GM03348 (cell line): ENCODE results near the gene EZH2.

Experiments
- DNase-seq: peaks from one replicate; pipeline ENCODE4 v3.0.0; 2012; ENCODE audit warnings: low spot score

The EZH2 gene

DNA sequence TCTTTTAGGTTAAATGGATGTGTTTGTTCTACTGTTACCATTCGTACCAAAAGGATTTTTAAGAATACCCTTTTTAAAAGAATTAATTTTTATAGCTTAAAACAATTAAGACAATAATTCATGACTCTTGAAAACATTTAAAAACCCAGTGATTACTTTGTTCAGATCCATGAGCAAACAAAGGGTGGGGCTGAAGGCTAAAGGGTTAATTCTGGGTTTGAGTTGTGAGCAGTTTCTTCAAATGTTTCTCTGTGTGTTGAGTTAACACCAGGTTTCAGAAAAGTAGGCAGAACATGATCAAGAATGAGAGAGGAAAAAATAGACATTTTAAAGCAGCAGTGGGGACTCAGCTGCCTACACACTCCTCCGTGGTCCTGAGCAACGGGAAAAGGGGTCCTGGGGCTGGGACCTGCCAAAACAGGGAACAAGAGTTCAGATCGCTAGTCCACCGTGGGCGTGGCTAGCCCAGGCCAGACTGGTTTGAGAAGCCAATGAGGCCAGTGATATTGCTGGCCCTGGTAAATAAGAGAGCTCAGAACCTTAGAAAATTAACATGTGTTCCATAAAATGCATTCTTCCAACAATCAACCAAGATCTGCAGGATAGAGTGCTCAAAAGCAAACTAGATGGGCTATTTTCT, 14.9 kb upstream of the EZH2 start:
- peak; percentile 13 for DNase-seq

DNA sequence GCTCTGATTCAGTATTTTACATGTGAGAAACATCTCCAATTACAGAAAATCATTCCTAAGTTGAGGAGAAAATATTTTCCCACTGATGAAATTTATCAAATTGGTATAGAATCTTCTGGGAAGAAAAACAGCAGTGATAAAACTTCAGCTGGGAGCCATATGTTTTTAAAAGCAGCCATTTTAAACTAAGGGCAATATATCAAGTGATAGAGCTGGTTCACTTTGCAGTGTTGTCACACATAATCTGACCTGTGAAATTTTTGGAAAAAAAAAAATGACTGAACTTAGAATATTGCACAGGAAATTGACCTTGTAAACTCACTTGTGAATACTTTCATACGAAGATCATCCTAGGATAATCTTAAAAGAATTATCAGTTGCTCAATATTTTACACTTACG, 10.5 kb upstream of the EZH2 start:
- DNase-seq: peak; percentile 43

DNA sequence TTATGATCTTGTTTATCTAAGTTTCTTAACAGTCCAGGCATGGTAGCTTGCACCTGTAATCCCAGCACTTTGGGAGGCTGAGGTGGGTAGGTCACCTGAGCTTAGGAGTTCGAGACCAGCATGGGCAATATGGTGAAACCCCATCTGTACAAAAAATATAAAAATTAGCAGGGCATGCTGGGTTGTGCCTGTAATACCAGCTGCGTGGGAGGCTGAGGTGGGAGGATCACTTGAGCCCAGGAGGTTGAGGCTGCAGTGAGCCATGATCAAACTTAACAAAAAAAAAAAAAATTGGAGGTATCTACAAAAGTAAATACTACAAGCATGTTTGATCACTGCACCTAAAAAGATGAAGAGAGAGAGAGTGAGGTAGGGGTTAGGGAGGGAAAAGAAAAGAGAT, 9.0 kb upstream of the EZH2 start:
- DNase-seq: no peak

DNA sequence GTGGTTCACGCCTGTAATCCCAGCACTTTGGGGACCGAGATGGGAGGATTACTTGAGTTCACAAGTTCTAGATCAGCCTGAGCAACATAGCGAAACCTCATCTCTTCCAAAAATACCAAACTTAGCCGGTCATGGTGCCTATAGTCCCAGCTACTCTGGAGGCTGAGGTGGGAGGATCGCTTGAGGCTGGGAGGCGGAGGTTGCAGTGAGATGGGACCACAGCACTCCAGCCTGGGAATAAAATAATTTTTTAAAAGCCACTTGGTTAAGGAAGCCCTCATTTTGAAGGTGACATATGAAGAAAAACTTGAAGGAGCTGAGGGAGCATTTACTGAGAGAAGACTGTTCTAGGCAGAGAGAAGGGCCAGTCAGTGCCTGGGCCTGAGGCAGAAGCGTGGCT, 4.2 kb upstream of the EZH2 start:
- DNase-seq: no peak

DNA sequence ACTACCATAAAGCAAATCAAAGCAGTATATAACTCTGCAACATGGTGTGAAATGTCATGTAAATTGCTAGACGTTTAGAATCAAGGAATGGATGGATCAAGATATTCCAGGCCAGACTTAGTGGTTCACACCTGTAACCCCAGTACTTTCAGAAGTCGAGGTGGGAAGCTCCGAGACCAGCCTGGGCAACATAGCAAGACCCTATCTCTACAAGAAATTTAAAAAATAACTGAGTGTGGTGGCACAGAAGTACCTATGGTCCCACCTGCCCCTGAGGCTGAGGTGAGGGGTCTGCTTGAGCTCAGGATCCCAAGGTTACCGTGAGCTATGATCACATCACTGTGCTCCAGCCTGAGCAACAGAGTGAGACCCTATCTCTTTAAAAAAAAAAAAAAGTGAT, 2.8 kb upstream of the EZH2 start:
- no peak for DNase-seq

DNA sequence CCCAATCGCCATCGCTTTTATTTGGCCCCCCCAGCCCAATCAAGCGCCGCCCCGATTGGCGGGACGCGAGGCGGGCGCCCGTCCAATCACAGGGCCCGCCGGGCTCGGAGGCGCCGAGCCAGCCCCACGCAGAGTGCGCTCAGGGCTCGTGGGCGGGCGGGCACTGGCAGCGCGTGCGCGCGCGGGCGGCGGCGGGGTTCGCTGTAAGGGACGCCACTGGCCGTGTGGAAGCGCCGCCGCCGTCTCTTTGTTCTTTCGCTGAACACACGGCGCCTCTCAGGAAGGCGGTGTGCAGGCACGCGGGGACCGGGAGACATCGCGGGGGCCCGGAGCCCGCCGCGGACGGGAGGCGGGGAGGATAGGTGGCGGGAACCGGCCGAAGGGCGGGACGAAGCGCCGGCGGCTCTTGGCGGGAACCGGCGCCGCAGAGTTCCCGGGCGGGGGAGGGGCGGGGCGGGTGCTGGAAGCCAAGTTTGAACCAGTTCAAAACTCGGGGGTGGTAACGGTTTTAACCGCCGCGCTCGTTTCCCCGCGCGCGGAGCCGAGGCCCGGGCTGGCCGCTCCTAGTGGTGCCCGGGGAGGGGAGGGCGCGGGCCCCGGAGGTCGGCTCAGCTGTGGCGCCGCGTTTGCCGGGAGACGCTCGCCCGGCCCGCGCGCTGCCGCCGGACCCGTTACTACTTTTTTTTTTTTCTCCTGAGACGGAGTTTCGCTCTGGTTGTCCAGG, 370 bp upstream of the EZH2 start:
- peak; percentile 100 for DNase-seq

DNA sequence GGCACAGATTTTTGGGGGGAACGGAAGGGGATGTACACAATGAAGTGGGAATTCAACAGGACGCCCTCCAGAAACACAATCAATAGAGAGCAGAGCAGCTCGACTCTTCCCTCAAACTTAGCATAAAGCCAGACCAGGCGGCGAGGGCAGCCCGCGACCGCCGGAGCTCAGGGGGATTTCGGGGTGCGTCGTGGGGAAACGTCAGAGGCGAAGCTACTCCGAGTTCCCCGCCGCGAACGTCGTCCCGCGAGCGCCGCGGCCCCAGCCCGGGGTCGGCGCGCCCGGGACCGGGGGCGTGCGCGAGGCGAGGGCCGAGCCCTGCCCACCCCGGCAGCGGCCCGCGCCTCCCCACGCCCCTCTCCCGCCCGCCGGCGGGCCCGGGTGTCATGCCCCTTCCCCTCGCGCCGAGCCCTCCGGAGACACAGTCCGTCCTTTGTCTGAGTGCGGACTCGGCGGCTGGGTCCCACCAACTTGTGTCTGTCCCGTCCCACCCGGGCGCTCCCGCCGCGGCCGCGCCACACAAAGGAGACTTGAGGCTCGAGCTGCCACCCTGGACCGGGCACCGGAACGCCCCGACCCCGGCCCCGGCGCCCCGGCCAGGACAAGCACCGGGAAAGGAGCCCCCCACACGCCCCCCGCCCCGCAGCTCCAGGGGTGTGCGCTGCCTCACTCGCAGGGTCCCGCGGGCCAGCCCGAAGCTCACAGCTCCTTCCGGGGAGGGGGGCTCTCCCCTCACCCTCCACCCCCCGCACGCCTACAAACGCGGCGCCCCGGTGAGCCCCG, 634 bp downstream of the EZH2 start:
- DNase-seq: peak; percentile 64

DNA sequence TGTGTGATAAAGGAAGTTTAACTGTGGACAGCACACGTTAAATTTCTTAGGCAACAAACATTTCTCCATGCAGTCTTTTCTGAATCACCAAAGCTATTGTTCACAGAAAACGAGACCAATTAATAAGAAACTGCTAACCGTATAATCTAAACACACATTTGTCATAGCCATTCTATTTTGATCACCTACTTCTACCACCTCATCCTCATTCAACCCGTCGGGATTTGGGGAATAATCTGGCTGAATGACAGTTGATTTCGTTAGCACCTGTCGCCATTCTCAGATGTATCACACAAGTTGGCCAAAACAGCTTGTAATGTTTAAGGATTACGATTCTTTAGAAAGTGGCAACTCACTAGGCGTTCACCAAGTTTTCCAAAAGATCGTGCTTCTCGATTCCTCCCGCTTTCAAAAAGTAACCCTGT, 1.2 kb downstream of the EZH2 start:
- DNase-seq: no peak

DNA sequence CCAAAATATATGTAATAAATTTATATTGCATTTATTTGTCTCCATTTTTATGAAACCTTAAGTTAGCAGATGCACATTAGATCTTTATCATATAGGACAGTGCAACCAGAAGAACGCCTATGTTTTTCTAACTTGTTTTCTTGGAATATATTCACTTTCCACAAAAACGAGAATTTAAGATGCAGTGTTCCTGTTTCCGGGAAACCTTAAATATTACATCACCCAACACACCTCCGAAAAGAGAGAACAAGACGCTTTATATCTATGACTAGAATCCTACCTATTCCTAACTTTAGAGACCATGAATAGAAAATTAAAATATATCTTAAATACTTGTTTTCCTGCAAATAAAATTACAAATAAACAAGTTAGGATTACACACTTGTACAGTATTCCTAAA, 1.9 kb downstream of the EZH2 start:
- no peak for DNase-seq

DNA sequence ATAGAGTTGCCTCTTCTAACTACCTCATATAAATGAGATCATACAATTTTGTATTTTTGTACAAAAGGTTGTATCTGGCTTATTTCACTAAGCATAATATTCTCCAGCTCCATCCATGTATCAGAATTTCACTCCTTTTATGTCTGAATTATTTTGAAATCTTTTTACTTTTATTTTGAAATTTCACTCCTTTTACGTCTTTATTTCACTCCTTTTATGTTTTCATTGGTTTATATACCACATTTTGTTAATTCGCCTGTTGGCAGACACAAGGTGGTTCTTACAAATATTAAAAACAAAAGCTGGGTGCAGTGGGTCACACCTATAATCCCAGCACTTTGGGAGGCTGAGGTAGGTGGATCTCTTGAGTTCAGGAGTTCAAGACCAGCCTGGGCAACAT, 5.8 kb downstream of the EZH2 start:
- DNase-seq: no peak

DNA sequence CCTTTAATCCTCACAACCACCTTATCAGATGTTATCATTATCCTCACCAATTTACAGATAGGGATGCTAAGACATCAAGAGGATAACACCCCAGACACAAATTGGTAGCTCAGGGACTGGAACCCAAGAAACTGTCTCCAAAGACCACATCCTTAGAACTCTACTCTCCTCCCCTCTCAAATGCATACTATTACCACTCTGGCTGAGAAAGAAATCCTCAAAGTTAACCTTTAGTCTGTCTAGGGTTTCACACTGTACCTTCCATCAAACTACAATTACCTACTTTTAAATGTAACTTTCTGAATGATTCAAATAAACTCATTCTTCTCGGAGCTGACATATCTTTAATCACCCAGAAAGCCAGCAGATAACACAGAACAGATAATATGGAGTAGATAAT, 6.6 kb downstream of the EZH2 start:
- DNase-seq: no peak

DNA sequence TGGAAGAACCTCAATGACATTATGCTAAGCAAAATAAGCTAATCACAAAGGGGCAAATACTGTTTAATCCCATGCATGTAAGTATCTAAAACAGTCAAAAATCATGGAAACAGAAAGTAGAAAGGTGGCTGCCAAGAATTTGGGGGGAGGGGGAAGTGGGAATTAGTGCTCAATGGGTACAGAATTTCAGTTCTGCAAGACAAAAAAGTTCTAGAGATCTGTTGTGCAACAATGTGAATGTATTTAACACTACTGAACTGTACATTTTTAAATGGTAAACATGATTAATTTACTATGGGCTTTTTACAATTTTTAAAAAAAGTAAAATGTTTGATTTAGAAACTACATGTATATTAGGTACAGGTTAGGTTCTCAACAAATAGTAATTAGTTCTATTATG, 11.9 kb downstream of the EZH2 start:
- no peak for DNase-seq

DNA sequence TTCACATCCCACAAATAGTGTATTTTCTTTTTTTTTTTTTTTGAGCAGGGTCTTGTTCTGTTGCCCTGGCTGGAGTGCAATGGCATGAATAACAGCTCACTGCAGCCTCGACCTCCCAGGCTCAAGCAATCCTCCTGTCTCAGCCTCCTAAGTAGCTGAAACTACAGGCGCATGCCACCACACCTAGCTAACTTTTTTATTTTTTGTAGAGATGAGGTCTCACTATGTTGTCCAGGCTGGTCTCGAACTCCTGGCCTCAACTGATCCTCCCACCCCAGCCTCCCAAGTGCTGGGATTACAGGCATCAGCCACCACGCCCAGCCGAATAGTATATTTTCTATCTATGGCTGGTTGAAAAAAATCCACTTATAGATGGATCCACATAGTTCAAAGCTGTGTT, 12.5 kb downstream of the EZH2 start:
- no peak for DNase-seq

DNA sequence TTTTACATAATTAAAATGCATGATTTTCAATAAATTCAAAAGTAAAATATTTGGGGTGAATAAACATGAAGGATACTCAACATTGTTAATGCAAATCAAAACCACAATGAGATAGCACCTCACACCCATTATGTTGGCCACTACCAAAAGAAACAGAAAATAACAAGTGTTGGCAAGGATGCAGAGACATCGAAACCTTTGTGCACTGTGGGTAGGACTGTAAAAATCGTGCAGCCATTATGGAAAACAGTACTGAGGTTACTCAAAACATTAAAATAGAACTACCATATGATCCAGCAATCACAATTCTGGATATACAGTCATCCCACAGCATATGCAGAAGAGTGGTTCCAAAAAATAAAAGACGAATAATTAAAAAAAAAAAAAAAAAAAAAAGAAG, 13.1 kb downstream of the EZH2 start:
- no peak for DNase-seq

DNA sequence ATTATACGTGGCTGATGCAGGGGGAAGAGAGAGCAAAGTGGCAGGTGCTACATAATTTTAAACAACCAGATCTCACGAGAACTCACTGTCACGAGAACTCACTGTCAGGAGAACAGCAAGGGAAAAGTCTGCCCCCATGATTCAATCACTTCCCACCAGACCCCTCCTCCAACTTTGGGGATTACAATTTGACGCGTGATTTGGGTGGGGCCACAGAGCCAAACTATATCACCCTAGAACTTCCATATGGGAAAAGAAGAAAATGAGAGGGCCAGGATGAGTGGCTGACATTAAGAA, 15.8 kb downstream of the EZH2 start:
- DNase-seq: no peak

DNA sequence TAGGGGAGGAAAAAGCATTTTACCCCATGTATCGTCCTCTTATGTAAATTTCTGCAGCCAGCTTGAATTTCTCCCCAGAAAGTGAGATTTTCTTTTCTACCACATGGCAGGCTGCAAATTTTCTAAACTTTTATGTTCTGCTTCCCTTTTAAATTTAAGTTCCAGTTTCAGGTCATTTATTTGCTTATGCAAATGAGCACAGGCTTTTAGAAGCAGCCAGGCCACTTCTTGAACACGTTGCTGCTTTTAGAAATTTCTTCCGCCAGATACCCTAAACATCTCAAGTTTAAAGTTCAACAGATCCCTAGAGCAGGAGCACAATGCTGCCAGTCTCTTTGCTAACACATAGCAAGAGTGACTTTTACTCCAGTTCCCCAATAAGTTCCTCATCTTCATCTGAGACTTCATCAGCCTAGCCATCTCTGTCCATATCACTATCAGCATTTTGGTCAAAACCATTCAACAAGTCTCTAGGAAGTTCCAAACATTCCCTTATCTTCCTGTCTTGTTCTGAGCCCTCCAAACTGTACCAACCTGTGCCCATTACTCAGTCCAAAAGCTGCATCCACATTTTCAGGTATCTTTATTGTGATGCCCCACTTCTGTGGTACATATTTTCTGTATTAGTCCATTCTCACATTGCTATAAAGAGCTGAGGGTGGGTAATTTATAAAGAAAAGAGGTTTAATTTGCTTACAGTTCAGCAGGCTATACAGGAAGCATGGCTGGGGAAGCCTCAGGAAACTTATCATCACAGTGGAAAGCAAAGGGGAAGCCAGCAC, 16.3 kb downstream of the EZH2 start:
- DNase-seq: no peak

DNA sequence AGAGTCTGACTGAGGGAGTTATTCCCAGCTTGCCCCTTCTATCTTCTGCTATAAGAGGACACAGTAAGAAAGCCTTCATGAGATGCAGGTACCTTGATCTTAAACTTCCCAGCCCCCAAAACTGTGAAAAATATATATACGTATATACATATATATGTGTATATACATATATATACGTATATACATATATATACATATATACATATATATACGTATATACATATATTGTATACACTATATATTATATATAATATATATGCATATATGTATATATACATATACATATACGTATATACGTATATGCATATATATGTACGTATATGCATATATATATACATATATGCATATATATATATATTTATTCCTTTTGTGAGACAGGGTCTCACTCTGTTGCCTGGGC, 17.7 kb downstream of the EZH2 start:
- no peak for DNase-seq

DNA sequence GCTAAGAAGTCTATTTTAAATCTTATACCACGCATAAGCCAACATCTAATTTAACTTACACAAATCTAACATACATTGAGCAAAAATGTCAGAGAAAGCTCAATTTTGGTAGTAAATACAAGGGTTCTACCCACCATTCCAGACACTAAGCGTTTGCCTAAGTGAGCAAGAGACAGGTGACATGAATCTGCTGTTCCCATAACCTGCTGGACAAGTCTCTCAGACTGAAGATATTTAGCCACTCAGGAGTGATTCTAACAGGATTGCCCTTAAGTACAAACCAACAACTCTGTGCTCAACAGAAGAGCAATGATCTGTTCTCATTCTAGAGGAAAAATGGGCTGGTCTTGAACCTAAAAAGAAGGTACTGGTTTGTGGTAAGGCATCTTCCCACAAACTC, 18.8 kb downstream of the EZH2 start:
- DNase-seq: no peak

DNA sequence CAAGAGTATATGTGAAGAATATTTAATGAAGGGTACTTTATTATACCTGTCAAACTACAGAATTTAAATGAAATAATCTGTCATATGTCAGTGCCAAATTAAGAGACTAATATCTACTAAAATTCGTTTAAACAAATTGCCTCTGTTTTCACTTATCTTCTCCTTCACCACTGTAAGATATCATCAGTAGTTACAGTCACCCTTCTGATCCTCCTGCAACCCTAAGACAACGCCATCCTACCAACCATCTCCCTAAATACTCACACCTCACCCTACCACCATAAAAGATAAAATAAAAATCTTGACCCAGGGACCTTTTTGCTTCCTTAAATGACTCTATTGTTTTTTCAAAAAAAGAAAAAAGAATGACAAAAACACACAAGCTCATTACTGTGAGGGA, 20.8 kb downstream of the EZH2 start:
- no peak for DNase-seq

DNA sequence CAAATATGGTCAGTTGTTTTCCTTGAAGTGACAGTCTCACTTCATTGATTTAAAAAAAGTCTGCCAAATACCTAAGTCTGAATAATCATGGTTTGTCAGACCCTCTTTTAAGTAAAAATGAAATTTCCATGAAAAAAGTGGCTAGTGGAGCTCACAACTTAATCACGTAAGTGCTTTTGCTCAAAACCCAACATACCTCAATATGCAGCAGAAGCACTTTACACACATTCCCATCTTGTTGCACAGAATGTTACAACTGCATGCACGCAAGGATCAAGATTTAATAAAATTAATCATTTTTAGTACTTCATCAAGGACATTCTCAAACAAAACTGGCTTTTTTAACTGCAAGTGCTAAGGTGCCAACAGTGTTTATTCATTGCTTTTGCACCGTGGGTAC, 21.6 kb downstream of the EZH2 start:
- DNase-seq: no peak

DNA sequence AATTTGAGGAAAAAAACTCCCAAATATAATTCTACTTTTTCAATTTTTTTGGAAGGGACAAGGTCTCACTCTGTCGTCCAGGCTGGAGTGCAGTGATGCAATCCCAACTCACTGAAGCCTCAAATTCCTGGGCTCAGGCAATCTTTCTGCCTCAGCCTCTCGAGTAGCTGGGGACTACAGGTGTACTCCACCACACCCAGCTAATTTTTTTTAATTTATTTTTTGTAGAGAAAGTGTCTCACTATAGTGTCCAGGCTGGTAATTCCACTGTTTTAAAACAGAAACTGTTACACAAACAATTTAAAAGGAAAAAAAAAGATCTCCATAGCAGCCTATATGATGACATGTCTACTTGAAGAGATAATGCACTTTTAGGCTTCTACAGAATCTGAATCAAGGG, 25.6 kb downstream of the EZH2 start:
- no peak for DNase-seq

DNA sequence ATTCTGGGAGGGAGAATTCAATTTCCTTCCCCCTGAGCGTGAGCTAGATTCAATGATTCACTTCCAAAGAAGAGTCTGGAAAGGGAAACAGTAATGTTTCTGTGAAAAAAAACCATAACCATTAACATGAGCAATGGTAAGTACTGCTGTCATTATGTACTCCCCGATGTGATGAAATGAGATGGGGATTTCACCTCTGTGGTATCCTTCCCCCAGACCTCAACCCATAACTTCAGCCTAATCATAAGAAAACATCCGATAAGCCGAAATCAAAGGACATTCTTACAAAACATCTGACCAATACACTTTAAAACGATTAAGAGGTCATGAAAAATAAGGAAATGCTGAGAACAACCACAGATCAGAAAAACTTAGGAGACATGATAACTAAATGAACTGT, 27.2 kb downstream of the EZH2 start:
- no peak for DNase-seq

DNA sequence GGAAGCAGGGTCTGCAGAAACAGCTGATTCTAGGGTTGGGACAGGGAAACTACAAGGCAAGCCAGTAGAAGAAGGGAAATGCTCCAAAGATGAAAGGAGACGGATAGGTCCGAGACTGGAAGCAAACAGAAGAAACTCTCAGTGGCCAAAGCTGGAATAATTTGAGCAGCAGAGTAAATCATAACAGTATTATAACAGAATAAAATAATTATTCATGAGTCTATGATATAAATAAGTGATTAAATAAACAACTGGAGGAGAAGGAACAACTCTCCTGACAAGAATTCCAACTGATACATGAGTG, 27.6 kb downstream of the EZH2 start:
- DNase-seq: no peak
